ENCODE results near the gene P2RX1.
"Not testable (repeated sequence)": the region's sequence is repeated elsewhere in the genome, so short reads cannot be mapped to it uniquely, and the experiment has no call there.

Gene P2RX1

GRCh38 chr17:3951420-3951819 is 35.2 kb upstream of the P2RX1 start:
- no peak for DNase-seq

DNA sequence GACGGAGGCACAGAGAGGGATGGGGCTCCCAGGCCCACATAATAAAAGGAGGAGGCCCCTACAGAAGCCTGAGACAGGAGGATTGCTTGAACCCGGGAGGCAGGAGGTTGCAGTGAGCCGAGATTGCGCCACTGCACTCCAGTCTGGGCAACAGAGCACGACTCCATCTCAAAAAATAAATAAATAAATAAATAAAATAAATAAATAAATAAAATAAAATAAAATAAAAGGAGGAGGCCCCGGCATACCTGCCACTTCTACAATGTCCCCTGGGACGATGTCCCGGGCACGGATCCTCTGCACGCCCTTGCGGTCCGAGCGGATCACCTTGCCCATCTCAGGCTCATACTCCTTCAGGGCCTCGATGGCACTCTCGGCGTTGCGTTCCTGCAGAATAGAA is 34.7 kb upstream of the P2RX1 start:
- no peak for DNase-seq

- DNase-seq = no peak
Measured at GRCh38 chr17:3950584-3950983, 34.3 kb upstream of the P2RX1 start.

GRCh38 chr17:3949418-3949817 is 33.2 kb upstream of the P2RX1 start:
- DNase-seq = no peak

DNA sequence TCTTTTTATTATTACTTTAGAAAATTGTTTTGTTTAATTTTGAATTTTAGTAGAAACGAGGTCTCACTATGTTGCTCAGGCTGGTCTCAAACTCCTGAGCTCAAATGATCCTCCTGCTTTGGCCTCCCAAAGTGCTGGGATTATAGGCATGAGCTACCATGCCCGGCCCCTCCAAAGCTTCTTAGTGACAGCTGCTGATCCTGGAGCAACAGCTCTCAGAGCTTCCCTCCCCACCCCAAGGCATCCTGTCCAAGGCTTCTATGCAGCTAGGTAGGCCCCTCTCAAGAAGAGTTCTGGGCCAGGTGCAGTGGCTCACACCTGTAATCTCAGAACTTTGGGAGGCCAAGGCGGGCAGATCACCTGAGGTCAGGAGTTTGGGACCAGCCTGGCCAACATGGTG is 32.3 kb upstream of the P2RX1 start:
- DNase-seq = not testable (repeated sequence)

GRCh38 chr17:3947318-3947810 is 31.1 kb upstream of the P2RX1 start:
- no peak for DNase-seq

- DNase-seq = no peak
Measured at GRCh38 chr17:3946711-3947235, 30.5 kb upstream of the P2RX1 start.

- DNase-seq = no peak
Measured at GRCh38 chr17:3944485-3945388, 28.5 kb upstream of the P2RX1 start.

- DNase-seq = no peak
Measured at GRCh38 chr17:3943240-3943891, 27.1 kb upstream of the P2RX1 start.

- no peak for DNase-seq
Measured at GRCh38 chr17:3940965-3941698, 24.9 kb upstream of the P2RX1 start.

GRCh38 chr17:3937359-3937758 is 21.1 kb upstream of the P2RX1 start:
- no peak for DNase-seq

DNA sequence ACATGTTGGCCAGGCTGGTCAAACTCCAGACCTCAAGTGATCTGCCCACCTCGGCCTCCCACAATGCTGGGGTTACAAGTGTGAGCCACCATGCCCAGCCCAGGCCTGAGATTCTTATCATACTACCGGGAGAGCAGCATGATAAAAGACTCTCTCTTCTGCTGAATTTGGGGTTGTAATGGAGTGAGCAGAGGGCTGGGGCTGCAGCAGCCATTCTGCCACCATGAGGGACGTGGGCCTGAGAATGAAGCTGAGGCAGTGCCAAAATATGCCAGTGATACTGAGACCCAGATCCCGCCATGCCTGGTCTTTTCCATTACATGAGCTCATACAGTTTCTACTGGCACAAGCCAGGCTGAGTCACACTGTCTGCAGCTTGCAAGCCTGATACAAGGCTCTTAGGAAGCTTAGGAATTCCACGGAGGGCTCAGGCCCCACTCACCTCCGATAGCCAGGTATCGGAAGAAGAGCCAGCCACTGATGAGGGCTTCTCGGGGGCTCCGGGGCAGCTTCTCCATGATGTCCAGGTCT is 19.6 kb upstream of the P2RX1 start:
- no peak for DNase-seq

DNA sequence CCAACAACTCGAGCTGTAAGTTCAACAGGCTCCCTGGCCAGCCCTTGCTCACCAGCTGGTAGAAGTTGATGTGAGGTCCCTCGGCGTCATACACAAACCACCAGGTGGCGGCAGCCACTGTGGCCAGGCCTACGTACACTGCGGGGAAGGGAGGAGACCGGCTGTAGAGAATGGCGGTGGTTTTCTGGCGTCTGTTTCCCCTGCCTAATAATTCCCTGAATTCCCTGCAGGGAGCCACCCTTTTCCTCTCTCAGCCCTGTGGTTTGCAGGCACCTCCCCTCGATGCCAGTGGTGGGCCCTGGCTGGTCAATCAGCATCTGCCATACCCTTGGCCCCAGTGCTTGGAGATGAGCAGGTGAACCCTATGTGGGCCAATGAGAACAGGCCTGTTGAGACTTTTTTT is 18.9 kb upstream of the P2RX1 start:
- DNase-seq = peak; percentile 13

GRCh38 chr17:3929764-3930163 is 13.5 kb upstream of the P2RX1 start:
- DNase-seq = no peak

- no peak for DNase-seq
Measured at GRCh38 chr17:3929181-3929580, 12.9 kb upstream of the P2RX1 start.

- DNase-seq = no peak
Measured at GRCh38 chr17:3928406-3928805, 12.1 kb upstream of the P2RX1 start.

- no peak for DNase-seq
Measured at GRCh38 chr17:3927628-3928340, 11.5 kb upstream of the P2RX1 start.

- DNase-seq = no peak
Measured at GRCh38 chr17:3926860-3927627, 10.8 kb upstream of the P2RX1 start.

- DNase-seq = no peak
Measured at GRCh38 chr17:3925684-3926485, 9.6 kb upstream of the P2RX1 start.

- no peak for DNase-seq
Measured at GRCh38 chr17:3924512-3925350, 8.5 kb upstream of the P2RX1 start.

All from NCI-H345 (cell line).